Progenitor cell of endocrine pancreas (in vitro differentiated cells): ENCODE data around the gene B3GNT5. TPM values are rescaled to one million over a fixed set of nuclear protein-coding genes. Genes with fewer than 3 reads are reported as not detected.

Experiments used
- DNase-seq: peaks from one replicate; pipeline ENCODE4 v3.0.0; 2021; ENCODE audit warnings: low spot score; ENCODE audit not compliant: unreplicated experiment
- H3K27ac Mint-ChIP-seq: 2 replicates; pipeline ENCODE4 v1.8.0; 2021; ENCODE audit warnings: mild to moderate bottlenecking, moderate library complexity, mixed read lengths
- H3K27me3 Mint-ChIP-seq: 2 replicates; pipeline ENCODE4 v1.8.0; 2021; ENCODE audit warnings: mixed read lengths
- H3K36me3 Mint-ChIP-seq: 2 replicates; pipeline ENCODE4 v1.8.0; 2022; ENCODE audit warnings: mixed read lengths; ENCODE audit not compliant: insufficient read depth
- H3K4me1 Mint-ChIP-seq: 2 replicates; pipeline ENCODE4 v1.8.0; 2021; ENCODE audit warnings: low read depth, mixed read lengths
- H3K4me3 Mint-ChIP-seq: 2 replicates; pipeline ENCODE4 v1.8.0; 2021; ENCODE audit warnings: low read depth, mild to moderate bottlenecking, moderate library complexity, mixed read lengths
- H3K9me3 Mint-ChIP-seq: 2 replicates; pipeline ENCODE4 v1.8.0; 2021; ENCODE audit warnings: low read depth, mixed read lengths
- CTCF ChIP-seq: fragments of 200-600 bp; sonication (generic); IDR thresholded peaks from one replicate; pipeline ENCODE4 v1.5.0; 2021; ENCODE audit warnings: antibody characterized with exemption, mild to moderate bottlenecking; ENCODE audit not compliant: unreplicated experiment
- total RNA-seq: library from RNA; stranded (reverse); gene quantifications from 2 replicates; pipeline ENCODE4 v1.2.1, GENCODE V29; 2021

Gene B3GNT5
- total RNA-seq, 1 donor from 2014 or later = 26.7 TPM

GRCh38 chr3:183254487-183255347 lies 1.7 kb downstream of the B3GNT5 start:
- H3K4me3 Mint-ChIP-seq = peak overlapping the region; percentile 86
- peaks cover 24% of the 10 kb centered on the region for H3K4me1 Mint-ChIP-seq
- DNase-seq = no peak
- no peaks in the 10 kb centered on the region for H3K9me3 Mint-ChIP-seq
- H3K36me3 Mint-ChIP-seq = peaks cover 7% of the 10 kb centered on the region
- peak overlapping the region; percentile 95 for H3K27ac Mint-ChIP-seq
- no peak for TF ChIP-seq CTCF
- peaks cover 9% of the 10 kb centered on the region for H3K27me3 Mint-ChIP-seq

GRCh38 chr3:183255348-183255730 lies 2.3 kb downstream of the B3GNT5 start:
- DNase-seq = no peak
- TF ChIP-seq CTCF = no peak
- Mint-ChIP-seq H3K27me3 (peaks cover 5% of the 10 kb centered on the region), H3K36me3 (peaks cover 7% of the 10 kb centered on the region), H3K9me3 (no peaks in the 10 kb centered on the region), H3K27ac (peak overlapping the region; percentile 95), H3K4me3 (peak overlapping the region; percentile 86), H3K4me1 (peaks cover 24% of the 10 kb centered on the region)

- peaks cover 30% of the 10 kb centered on the region for H3K4me1 Mint-ChIP-seq
- no peak overlapping the region for H3K27ac Mint-ChIP-seq
- H3K27me3 Mint-ChIP-seq = no peaks in the 10 kb centered on the region
Observed at GRCh38 chr3:183259087-183259486, 6.0 kb downstream of the B3GNT5 start.

GRCh38 chr3:183259621-183260020 lies 6.6 kb downstream of the B3GNT5 start:
- Mint-ChIP-seq H3K27me3 (no peaks in the 10 kb centered on the region), H3K9me3 (no peaks in the 10 kb centered on the region), H3K36me3 (peaks cover 7% of the 10 kb centered on the region), H3K27ac (peak overlapping the region; percentile 53), H3K4me3 (no peak overlapping the region), H3K4me1 (peaks cover 30% of the 10 kb centered on the region)
- DNase-seq = no peak
- TF ChIP-seq CTCF = no peak

More at GRCh38 chr3:183259087-183259486, 6.0 kb downstream of the B3GNT5 start:
- no peaks in the 10 kb centered on the region for H3K9me3 Mint-ChIP-seq
- TF ChIP-seq CTCF = no peak
- peaks cover 7% of the 10 kb centered on the region for H3K36me3 Mint-ChIP-seq
- H3K4me3 Mint-ChIP-seq = no peak overlapping the region
- no peak for DNase-seq

GRCh38 chr3:183260167-183260904 lies 7.3 kb downstream of the B3GNT5 start:
- no peak for DNase-seq
- peaks cover 7% of the 10 kb centered on the region for H3K36me3 Mint-ChIP-seq
- peaks cover 23% of the 10 kb centered on the region for H3K4me1 Mint-ChIP-seq
- H3K27ac Mint-ChIP-seq = no peak overlapping the region
- H3K9me3 Mint-ChIP-seq = no peaks in the 10 kb centered on the region
- TF ChIP-seq CTCF = no peak
- H3K27me3 Mint-ChIP-seq = no peaks in the 10 kb centered on the region
- H3K4me3 Mint-ChIP-seq = no peak overlapping the region
